HG02763 (cell line): ENCODE data around the gene RPL37.
A peak's percentile ranks its signal among the peaks of the same experiment; 100 is the strongest.
"Not testable (repeated sequence)": the region's sequence is repeated elsewhere in the genome, so short reads cannot be mapped to it uniquely, and the experiment has no call there.

ENCODE experiments used
- ATAC-seq: cut with Tn5 transposase; IDR thresholded peaks from one replicate; pipeline ENCODE4 v1.9.1; 2021; ENCODE audit warnings: mild to moderate bottlenecking, moderate library complexity; ENCODE audit not compliant: unreplicated experiment

The RPL37 gene

DNA sequence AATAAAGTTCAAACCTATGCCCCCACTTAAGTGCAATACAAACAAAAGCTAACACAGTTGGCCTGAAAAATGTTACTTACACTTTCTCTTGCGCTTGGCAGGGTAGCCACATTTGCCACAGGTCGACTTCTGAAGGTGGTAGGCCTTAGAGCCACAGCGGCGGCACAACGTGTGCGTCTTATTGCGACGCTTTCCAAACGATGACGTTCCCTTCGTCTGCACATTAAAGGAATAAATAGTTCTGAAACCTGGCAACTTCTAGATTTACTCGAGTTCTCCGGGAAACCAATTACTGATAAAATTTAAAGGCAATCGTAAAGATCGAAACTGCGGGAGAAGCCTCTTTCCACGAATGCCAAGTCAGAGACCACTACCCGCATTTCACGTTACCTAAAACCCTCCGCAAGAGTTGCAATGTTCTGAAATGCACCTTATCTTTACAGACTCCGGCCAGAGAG lies 602 bp downstream of the RPL37 start:
- no peak for ATAC-seq

DNA sequence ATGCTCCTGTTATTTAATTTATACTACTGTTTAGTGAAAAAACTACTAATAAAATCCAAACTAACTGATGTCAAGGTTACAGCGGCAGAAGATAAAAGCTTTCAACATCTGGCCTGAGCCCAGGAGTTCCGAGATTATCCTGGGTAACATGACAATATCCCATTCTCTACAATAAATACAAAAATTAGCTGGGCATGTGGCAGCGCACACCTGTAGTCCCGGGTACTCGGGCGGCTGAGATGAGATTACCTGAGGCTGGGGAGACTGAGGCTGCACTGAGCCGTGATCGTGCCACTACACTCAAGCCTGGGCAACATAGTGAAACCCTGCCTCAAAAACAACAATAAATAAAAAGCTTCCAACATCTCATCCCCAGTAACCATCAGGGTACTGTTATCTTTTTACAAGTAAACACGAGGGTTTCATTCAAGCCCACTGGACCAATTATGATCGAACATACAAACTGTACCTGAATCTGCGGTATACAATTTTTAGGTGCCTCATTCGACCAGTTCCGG lies 1.3 kb downstream of the RPL37 start:
- no peak for ATAC-seq

DNA sequence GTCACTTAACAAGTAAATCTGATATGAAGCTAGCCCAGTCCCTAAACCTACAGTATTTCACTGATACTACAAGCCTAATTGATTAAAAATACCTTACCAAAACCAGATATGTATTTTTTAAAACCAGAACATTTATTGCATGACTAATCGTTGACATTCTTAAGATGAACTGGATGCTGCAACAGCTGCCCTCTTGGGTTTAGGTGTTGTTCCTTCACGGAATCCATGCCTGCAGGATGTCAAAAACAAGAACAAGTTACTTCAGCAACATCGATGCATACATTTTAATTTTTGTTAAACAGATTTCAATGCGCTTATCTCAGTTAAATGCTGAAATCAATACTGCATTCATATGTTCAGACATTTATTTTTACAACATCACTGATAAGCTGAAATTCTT lies 2.7 kb downstream of the RPL37 start:
- ATAC-seq: no peak

DNA sequence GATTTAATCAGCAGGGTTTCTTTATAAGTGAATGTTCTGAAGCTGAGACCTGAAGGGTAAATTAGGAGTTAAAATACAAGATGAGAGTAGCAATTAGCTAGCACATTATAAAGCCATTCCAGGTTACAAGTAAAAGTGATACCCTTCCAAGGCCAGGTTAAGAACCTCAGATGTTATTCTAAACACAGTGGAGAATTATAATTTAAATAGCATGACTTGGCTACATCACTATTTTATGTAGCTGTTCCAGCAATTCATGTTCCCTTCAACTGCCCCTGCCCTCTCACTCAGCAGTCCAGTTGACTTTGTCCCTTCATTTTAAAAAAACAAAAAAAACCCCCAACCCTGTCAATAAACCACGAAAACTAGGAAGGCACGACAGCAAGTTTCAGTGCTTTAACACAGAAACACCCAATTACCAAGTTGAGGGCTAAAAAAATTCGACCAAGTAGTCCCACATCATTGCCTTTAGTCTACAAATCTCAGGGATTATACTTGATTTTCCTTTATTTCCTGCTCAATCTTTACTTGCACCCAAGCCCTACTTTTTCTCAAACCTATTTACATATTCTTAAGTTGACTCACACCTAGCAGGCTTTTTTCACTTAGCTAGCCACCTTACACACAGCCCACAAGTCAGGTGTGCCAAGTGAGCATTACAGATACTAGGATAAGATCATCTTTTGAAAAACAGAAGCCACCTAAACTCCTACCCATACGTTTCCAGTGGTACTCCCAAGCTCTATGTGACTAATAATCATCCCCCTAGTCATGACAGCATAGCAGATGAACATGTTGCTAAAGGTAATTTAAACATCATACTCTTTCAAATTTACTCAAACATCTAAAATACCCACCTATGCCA lies 3.4 kb downstream of the RPL37 start:
- no peak for ATAC-seq

DNA sequence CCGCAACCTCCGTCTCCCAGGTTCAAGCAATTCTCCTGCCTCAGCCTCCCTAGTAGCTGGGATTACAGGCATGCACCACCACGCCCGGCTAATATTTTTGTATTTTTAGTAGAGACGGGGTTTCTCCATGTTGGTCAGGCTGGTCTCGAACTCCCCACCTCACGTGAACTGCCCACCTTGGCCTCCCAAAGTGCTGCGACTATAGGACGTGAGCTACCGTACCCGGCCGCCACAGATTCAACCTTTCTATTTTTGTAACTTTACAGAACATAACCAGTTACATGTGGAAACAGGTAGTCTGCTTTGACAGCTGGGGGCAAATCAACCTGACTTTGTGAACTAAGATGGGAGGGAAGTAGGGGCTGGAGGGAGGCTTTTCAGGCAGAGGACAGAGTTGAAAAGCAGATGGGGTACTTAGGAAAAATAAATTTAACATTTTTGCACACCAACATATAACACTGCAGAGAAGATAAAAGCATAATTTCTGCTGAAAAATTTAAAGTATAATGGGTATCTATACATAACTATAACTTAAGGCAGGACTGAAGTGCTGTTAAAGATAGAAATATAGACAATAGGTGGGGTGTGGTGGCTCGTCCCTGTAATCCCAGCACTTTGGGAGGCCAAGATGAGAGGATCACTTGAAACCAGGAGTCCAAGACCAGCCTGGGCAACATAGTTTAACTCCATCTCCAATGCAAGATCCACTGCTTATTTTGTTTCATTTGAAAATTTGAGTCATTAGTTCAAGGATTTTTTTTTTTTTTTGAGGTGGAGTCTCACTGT lies 5.1 kb downstream of the RPL37 start:
- no peak for ATAC-seq

DNA sequence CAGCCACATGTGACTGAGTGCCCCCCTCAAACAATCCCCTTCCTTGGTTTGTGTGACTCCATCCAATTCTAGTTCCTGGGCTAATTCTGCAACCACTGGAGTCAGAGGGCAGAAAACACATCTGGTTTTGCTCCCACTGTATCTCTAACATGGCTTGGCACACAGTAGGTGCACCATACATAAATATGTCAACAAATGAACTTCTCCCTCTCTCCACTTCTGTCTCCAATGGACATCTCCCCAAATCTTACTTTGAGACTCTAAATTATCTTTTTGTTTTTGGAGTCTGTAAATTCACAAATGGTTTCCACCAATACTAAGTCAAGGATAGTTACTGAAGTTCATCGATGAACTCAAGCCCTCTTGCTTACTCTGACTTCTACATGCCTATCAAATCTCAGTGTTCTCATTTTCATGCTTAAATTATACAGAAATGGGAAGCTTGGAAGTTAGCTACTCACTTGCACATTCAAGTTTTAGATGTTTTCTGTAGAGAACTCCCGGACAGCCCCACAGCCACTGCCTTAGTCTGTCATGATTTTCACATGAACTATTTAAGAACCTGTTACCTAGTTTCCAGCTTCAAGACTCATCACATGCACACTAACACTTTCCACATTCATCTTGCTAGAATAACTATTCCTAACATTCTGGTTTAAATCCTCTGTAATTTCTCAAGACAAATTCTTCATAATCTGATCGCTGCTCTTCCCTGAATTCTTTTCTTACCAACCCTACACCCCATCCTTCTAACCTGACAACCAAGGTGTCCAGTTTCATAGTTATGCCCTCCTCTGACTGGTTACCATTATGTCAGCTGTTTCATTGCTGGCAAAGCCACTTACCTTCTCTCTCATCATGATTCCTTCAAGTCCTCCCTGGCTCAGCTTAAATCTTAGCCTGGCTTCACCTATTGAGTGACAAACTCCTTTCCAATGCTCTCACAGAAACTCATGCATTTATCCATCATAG lies 6.0 kb downstream of the RPL37 start:
- ATAC-seq: no peak

DNA sequence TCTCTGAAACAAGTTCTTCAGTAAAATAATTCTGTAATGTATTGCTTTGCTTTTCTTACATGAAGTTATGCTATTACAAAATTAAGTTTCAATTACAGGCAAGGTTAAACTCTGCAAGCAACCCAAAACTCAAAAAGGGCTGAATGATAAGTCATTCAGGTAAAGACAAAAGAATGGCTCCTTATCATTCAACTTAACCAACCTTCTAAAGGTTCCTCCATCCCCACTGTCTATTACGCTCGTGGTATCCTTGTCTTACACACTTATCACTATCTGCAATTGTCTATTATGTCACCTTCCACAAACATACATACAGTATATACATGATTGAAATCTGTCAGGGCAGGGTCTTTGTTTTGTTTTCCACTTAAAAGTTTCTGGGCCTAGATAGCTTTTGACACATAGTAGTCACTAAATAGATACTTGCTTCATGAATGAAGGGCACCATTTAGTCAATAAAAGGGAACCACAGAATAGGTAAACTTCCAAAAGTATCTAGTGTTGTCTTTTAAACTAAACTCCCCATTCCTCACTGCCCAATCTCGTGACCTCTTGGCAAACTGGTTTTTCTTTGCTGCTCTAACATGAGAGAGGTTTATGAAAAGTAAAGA lies 6.9 kb downstream of the RPL37 start:
- no peak for ATAC-seq

DNA sequence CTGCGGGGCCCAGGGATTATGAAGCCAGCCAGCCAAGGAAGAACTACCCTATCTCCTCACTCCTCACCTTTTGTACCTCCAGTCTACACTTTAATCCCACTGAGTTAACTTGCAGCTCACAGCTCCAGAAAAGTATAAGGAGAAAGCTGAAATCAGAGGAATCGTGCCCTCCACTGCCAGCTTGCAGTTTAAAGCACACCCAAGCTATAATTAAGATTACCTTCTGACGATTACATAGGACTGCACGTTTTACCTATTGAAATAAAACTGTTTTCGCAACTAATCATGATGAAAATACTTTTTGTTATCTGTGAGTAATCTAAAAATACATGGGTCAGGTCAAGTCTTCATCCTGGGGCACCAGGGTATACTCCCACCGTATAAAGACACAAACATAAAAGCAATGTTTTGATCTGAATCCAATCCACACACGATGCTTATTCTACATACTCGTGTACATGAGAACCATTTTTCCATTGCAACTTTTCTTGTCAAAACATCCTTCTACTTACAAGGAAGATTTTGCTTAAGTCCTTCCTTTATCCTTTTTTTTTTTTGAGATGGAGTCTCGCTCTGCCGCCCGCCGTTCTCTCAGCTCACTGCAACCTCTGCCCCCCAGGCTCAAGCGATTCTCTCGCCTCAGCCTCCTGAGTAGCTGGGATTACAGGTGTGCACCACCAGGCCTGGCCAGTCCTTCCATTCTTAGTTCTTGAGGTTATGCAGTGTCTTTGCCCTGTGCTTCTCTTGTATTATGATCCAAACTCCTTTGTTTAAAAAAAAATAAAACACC lies 7.6 kb downstream of the RPL37 start:
- ATAC-seq: no peak

DNA sequence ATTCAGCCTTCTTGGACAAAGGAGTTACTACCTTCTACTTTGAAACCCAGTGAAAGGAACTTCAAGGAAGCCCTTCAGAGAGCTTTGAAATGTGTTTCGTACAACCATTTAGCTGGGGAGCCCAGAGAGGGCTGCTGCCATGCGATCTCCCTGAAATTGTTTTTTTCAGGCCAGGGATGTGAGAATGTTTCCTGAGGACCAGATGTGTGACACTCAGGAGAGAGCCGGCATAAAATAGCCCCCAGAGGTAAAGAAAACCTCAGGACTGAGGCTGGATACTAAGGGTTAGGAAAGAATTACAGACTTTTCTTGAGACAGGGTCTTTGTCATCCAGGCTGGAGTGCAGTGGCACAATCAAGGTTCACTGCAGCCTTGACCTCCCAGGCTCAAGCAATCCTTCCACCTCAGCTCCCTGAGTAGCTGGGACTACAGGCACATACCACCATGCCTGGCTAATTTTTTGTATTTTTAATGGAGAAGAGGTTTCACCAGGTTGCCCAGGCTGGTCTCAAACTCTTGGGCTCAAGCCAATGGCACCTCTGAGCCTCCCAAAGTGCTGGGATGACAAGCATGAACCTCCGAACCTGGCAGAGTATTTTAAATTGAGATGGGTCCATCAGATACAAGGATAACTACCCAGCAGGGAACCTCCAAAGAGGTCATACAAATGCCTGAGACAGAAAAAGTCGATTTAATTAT lies 8.4 kb downstream of the RPL37 start:
- ATAC-seq: no peak

DNA sequence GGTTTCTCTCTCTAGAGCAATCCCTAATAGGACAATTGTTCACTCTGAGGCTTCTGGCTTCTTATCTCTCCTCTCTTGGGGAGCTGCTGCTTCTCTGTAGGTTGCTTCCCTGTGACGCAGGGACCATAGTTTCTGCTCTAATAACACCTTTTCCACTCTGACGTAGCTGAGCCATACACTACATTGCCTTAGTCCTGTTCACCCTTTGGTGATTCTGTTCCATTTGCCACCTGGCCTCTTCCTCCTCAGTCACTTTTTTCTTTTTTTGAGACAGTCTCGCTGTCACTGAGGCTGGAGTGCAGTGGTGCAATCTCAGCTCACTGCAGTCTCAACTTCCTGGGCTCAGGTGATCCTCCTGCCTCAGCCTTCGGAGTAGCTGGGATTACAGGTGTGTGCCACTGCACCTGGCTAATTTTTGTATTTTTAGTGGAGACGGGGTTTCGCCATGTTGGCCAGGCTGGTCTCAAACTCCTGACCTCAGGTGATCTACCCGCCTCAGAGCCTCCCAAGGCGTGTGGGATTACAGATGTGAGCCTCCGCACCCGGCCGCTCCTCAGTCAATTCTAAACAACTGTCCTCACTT lies 9.5 kb downstream of the RPL37 start:
- ATAC-seq: not testable (repeated sequence)

DNA sequence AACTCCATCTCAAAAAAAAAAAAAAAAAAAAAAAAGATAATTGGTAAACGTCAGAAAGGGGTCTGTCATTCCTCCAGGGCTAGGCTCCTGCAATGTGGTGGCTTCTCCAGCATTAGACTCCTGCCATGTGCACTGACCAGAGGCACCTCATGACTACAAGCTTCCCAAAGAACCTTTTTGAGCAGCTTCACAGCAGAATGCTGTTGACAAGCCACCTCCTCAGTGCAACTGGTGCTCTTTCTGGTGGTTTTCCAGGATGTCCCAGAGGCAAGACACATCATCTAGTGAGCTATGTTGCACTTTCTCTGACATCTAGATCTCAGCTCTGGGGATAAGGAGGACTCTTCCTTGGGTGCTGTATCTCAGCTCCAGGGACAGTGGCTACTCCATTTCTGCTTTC lies 11.6 kb downstream of the RPL37 start:
- no peak for ATAC-seq

DNA sequence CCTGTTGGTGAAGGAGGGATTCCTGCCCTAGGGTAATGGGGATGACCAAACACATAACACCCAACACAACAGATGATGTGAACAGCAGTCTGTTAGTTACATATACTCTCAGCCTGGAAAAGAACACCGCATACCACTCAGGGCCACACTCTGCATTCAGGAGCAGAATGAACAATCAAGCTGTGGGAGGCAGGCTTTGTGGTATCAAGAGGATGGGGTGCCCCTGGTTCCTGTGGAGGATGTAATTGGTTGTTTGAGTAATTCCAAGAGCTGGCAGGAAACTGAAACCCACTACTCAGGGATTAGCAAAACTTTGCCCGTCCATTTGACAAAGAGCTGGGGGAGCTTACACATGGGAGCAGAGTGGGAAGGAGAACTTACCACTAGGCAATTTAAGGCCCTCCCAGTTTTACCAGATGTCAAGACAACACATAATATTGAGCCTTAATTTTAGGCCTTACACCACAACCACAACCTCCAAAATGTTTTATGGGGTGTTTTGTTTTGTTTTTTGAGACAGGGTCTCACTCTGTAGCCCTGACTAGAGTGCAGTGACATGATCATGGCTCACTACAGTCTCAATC lies 21.2 kb downstream of the RPL37 start:
- ATAC-seq: no peak

DNA sequence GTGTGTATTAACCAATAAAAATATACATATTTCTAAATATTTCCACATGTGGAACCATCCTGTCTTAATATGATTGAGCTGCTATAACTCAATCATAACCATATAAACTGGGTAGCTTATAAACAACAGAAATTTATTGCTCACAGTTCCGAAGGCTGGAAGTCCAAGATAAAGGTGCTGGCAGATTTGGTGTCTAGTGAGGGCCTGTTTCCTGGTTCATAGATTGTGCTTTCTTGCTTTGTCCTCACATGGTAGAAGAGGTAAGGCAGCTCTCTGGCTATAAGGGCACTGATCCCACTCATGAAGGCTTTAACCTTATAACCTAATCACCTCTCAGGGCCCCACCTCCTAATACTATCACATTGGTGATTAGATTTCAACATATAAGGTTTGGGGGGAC lies 22.9 kb downstream of the RPL37 start:
- no peak for ATAC-seq

DNA sequence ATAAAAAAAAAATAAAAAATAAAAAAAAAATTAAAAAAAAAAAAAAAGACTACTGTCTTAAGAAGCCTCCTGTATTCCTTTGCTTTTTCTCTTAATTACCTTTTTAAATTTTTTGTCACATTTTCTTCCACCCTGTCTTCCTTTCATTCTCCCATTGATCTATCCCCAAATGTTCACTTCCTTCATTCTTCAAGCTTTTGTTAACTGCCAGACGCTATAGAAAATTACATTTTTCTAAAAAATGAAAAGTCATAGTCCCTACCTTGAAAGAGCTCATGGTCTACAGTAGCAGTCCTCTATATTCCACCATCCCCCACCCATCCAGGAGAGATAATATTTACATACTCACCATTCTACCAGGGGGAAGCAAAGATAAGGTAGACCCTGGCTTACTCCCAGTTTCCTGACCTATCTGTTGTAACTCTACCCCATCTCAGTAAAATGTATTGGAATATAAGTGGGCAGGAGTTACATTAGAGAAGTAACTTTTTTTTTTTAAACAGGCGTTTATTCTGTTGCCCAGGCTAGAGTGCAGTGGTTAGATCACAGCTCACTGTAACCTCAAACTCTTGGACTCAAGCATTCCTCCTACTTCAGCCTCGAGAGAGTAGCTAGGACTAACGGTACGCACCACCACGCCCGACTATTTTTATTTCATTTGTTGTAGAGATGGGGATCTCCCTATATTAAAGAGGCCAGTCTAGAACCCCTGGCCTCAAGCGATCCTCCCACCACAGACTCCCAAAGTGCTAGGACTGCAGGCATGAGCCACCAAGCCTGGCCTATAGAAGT lies 33.1 kb downstream of the RPL37 start:
- ATAC-seq: no peak

DNA sequence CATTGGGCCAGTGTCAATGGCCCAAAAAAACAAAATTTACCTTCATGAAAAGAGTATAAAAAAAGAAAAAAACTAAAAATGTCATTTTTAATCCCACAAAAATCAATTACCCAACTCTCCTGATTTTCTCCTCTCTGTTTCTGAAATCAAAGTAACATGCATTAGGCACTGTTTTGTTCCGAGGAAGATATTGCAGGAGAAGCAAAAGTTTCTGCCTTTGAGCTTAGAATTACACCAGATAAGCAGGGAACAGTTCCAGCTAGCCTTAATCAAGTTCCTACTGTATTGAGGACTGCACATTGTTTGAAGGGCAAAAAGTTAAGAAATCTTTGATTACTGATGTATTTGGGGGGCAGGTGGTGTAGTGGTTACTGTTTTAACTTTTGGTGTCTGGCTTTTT lies 35.8 kb downstream of the RPL37 start:
- ATAC-seq: no peak

DNA sequence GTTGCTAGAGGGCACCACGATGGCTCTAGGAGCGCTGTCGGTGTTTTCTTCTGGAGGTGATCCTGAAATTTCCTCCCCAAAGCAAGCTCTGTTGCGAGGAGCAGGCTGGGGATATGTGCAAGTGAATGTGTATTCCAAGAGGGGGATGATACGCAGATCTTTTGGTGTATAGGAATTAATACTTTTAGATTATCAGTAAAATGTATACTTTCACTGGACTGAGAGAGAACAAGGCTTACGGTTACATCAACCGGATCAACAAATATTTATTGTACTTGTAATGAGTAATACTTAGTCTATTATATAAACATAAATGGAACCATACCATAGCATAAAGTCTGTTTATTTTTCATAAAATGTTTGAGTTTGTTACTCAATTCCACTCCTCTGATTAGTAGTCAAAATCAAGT lies 36.2 kb downstream of the RPL37 start:
- ATAC-seq: no peak

DNA sequence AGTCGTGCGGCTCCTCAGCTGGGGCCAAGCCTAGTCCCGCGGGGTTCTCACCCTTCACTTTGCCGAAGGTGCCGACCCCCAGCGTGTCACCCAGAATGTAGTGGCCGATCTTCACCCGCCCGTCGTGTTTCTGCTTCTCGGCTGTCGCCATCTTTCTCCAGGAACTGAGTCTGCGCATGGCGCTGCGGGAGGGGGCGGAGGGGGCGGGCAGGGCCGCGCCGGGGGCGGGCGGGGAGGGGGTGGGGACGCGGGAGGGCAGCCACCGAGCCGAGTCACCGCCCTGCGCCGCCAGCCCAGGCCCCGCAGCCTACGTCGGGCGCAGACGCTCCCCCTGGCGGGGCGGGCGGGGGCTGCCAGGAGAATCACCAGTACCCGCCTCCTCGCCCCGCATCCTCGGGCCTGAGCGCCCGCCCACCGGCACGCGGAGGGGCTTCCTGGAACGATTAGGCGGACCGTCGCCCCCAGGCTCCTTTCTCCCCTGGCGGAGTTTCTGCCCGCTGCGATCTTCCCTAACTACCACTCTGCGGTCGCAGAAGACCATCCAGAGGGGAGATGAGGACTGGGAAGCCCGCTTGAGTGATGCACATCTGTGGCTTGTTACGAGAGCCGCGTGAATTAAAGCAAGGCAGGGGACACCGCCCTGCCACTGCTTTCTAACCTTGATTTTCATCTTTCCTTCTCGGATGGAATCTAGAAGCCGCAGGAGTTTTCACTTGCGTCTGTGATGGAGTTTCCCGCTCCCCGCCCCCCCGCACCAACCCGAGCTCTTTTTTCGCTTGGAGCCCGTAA lies 36.8 kb downstream of the RPL37 start, which contains the start of gene PRKAA1:
PRKAA1 (minus strand) TSS at position 363 of the 789 bp plus-strand sequence; CDS start at position 178, 185 bp downstream.
- peak; percentile 96 for ATAC-seq
